ENCODE results near the gene PARD3. TPM values are rescaled to one million over a fixed set of nuclear protein-coding genes. Genes with fewer than 3 reads are reported as not detected.

The PARD3 gene
- total RNA-seq, 1 donor from 2014 or later, result 37.5 TPM

- Histone ChIP-seq H3K9me3 (no peaks in the 10 kb centered on the region), H3K27me3 (no peaks in the 10 kb centered on the region), H3K27ac (peak overlapping the region in 1 of 2 donors; percentile 47), H3K4me1 (peaks cover 12 to 34% of the 10 kb centered on the region in 2 donors), H3K36me3 (no peaks in the 10 kb centered on the region), H3K4me3 (no peak overlapping the region)
- intact Hi-C loops (cut with DNase I), result no loop called here
- no peak for DNase-seq (ENCODE audit: low spot score in 2 of 2)
- no peak for TF ChIP-seq CTCF (IDR thresholded peaks at IDR 0.05)
Observed at GRCh38 chr10:34698248-34698831, 116.8 kb downstream of the PARD3 start.

- no peak overlapping the region for H3K4me3 ChIP-seq
- no peaks in the 10 kb centered on the region for H3K9me3 ChIP-seq
- peaks cover 8 to 28% of the 10 kb centered on the region in 2 donors for H3K4me1 ChIP-seq
- intact Hi-C loops (cut with DNase I), result no loop called here
- no peaks in the 10 kb centered on the region for H3K27me3 ChIP-seq
- TF ChIP-seq CTCF (IDR thresholded peaks at IDR 0.05), result no peak
- no peak for DNase-seq (ENCODE audit: low spot score in 2 of 2)
- H3K36me3 ChIP-seq, result no peaks in the 10 kb centered on the region
- H3K27ac ChIP-seq, result peak overlapping the region in 1 of 2 donors; percentile 47
Observed at GRCh38 chr10:34697351-34698247, 117.5 kb downstream of the PARD3 start.

GRCh38 chr10:34696423-34696822 lies 118.7 kb downstream of the PARD3 start:
- H3K9me3 ChIP-seq, result no peaks in the 10 kb centered on the region
- no peaks in the 10 kb centered on the region for H3K27me3 ChIP-seq
- no peak for DNase-seq (ENCODE audit: low spot score in 2 of 2)
- no peaks in the 10 kb centered on the region for H3K36me3 ChIP-seq
- intact Hi-C loops (cut with DNase I), result no loop called here
- peaks cover 3 to 17% of the 10 kb centered on the region in 2 donors for H3K4me1 ChIP-seq
- H3K4me3 ChIP-seq, result no peak overlapping the region
- H3K27ac ChIP-seq, result no peak overlapping the region
- no peak for TF ChIP-seq CTCF (IDR thresholded peaks at IDR 0.05)

GRCh38 chr10:34690383-34691049 lies 124.6 kb downstream of the PARD3 start:
- no peak overlapping the region for H3K27ac ChIP-seq
- no peaks in the 10 kb centered on the region for H3K27me3 ChIP-seq
- DNase-seq (ENCODE audit: low spot score in 2 of 2), result no peak
- intact Hi-C loops (cut with DNase I), result no loop called here
- peaks cover 0 to 6% of the 10 kb centered on the region in 2 donors for H3K4me1 ChIP-seq
- no peak for TF ChIP-seq CTCF (IDR thresholded peaks at IDR 0.05)
- H3K4me3 ChIP-seq, result no peak overlapping the region
- H3K9me3 ChIP-seq, result no peaks in the 10 kb centered on the region
- no peaks in the 10 kb centered on the region for H3K36me3 ChIP-seq

- Histone ChIP-seq H3K4me3 (no peak overlapping the region), H3K4me1 (peaks cover 0 to 6% of the 10 kb centered on the region in 2 donors), H3K9me3 (no peaks in the 10 kb centered on the region), H3K36me3 (no peaks in the 10 kb centered on the region), H3K27ac (no peak overlapping the region), H3K27me3 (no peaks in the 10 kb centered on the region)
- intact Hi-C loops (cut with DNase I), result loop anchor here (5.0 kb wide), 1 partner anchor 128 kb away; the partner anchor contains the start of gene PARD3
- no peak for TF ChIP-seq CTCF (IDR thresholded peaks at IDR 0.05)
- no peak for DNase-seq (ENCODE audit: low spot score in 2 of 2)
Observed at GRCh38 chr10:34689053-34689452, 126.0 kb downstream of the PARD3 start.
